C4-2B (cell line): ENCODE results near the gene ZNF80.

ENCODE experiments used
- ZFX ChIP-seq: fragments of 450-650 bp; IDR thresholded peaks from 2 replicates; pipeline ENCODE4 v1.6.1; 2017
- TF ChIP-seq, protein P1 (sequence below): fragments of 450-650 bp; conservative IDR thresholded peaks from 2 replicates; pipeline ENCODE4 v1.5.1; 2017; ENCODE audit warnings: mild to moderate bottlenecking

DNA sequence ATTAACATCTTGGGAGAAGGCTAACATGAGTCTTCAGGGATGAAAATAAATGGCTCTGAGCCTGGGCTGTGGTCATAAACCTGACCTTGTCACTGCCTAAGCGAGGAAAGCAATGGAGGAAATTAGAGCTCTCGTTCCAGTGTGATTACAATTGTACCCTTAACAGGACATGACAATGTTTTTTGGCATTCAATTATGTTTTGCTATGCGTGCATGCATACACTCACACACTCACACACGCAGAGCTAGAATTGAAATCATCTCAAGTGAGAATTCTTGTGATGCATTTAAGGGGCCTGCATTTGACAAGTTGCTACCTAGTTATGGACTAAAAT lies 24.1 kb downstream of the ZNF80 start:
- TF ChIP-seq, protein P1, sequence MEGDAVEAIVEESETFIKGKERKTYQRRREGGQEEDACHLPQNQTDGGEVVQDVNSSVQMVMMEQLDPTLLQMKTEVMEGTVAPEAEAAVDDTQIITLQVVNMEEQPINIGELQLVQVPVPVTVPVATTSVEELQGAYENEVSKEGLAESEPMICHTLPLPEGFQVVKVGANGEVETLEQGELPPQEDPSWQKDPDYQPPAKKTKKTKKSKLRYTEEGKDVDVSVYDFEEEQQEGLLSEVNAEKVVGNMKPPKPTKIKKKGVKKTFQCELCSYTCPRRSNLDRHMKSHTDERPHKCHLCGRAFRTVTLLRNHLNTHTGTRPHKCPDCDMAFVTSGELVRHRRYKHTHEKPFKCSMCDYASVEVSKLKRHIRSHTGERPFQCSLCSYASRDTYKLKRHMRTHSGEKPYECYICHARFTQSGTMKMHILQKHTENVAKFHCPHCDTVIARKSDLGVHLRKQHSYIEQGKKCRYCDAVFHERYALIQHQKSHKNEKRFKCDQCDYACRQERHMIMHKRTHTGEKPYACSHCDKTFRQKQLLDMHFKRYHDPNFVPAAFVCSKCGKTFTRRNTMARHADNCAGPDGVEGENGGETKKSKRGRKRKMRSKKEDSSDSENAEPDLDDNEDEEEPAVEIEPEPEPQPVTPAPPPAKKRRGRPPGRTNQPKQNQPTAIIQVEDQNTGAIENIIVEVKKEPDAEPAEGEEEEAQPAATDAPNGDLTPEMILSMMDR, result no peak
- no peak for TF ChIP-seq ZFX
